Endothelial cell of umbilical vein (primary cell): Measurements from ENCODE around the gene KIF19. TPM values are rescaled to one million over a fixed set of nuclear protein-coding genes. Genes with fewer than 3 reads are reported as not detected.

ENCODE experiments used
- BruUV-seq: library from RNA; stranded (reverse); fragments of 400-500 nt; replicated peaks from 2 replicates; lab custom pipeline; 2021; lab: Mats Ljungman, UMichigan
- CTCF ChIA-PET: fragments of 300-600, 350-600 bp; sonication (Branson Sonifier 250); formaldehyde crosslinking; loops from one replicate; lab custom pipeline; 2021; ENCODE audit warnings: antibody characterized with exemption, inconsistent platforms; lab: Charles Lee
- POLR2A ChIA-PET: fragments of 300-600, 350-600 bp; sonication (Branson Sonifier 250); formaldehyde crosslinking; loops from one replicate; lab custom pipeline; 2021; ENCODE audit warnings: antibody characterized with exemption, inconsistent platforms; lab: Charles Lee
- DNase-seq: peaks from one replicate; pipeline ENCODE4 v3.0.0-alpha.2; 2011; ENCODE audit warnings: low read depth, low spot score
- FAIRE-seq: peaks from 2 replicates; lab custom pipeline; 2011; peaks lifted over from hg19 to GRCh38; lab: Jason Lieb, UNC
- H2AFZ ChIP-seq: 2 replicates; pipeline ENCODE4 v1.6.0; 2012; ENCODE audit warnings: low read depth, low read length, control low read depth, inconsistent platforms
- H3K27ac ChIP-seq: 2 replicates; pipeline ENCODE4 v1.5.1; 2011; ENCODE audit warnings: low read depth, mild to moderate bottlenecking, control low read depth, low read length, moderate library complexity; ENCODE audit not compliant: insufficient read depth
- H3K27me3 ChIP-seq, 2 experiments: 2 replicates each; pipeline versions ENCODE4 v1.6.0 to v1.6.1; 2011; ENCODE audit warnings: low read length in 2 of 2, mixed read lengths in 1 of 2; ENCODE audit not compliant: control insufficient read depth in 2 of 2, insufficient read depth in 2 of 2
- H3K36me3 ChIP-seq, 2 experiments: 2 replicates in 1 of 2; 3 replicates in 1 of 2; pipeline ENCODE4 v1.5.1; 2011; ENCODE audit warnings: low read length in 2 of 2, mild to moderate bottlenecking in 1 of 2, moderate library complexity in 1 of 2; ENCODE audit not compliant: control insufficient read depth in 2 of 2, insufficient read depth in 2 of 2; ENCODE audit errors: extremely low read depth in 1 of 2
- H3K4me1 ChIP-seq: 3 replicates; pipeline ENCODE4 v1.5.1; 2011; ENCODE audit warnings: mild to moderate bottlenecking, low read length; ENCODE audit not compliant: control insufficient read depth, insufficient read depth; ENCODE audit errors: extremely low read depth
- H3K4me2 ChIP-seq: 2 replicates; pipeline ENCODE4 v1.6.1; 2011; ENCODE audit warnings: low read length, control low read depth, mixed read lengths; ENCODE audit not compliant: insufficient read depth
- H3K4me3 ChIP-seq, 3 experiments: fragments of 200-600 bp in 1 of 3; sonication (generic), shearing (Covaris generic) in 1 of 3; replicated peaks in 1 of 3; 2 replicates each; pipeline ENCODE4 v1.5.1; 2011 to 2016; ENCODE audit warnings: control low read depth in 3 of 3, low read length in 3 of 3, mild to moderate bottlenecking in 2 of 3, inconsistent platforms in 1 of 3, low read depth in 1 of 3, moderate library complexity in 1 of 3; ENCODE audit not compliant: insufficient read depth in 1 of 3
- H3K79me2 ChIP-seq: 2 replicates; pipeline ENCODE4 v1.6.0; 2012; ENCODE audit warnings: low read length, inconsistent platforms; ENCODE audit not compliant: control insufficient read depth, insufficient read depth
- H3K9ac ChIP-seq: replicated peaks from 2 replicates; pipeline ENCODE3; 2011; ENCODE audit warnings: low read length, control low read depth; ENCODE audit not compliant: insufficient read depth; ENCODE audit errors: extremely low read depth
- H3K9me1 ChIP-seq: replicated peaks from 3 replicates; pipeline ENCODE4 v1.6.0; 2011; ENCODE audit warnings: mild to moderate bottlenecking, low read length; ENCODE audit not compliant: control insufficient read depth, insufficient read depth; ENCODE audit errors: extremely low read depth
- H3K9me3 ChIP-seq: replicated peaks from 2 replicates; pipeline ENCODE4 v1.5.1; 2012; ENCODE audit warnings: low read length, inconsistent platforms; ENCODE audit not compliant: control insufficient read depth, insufficient read depth
- H4K20me1 ChIP-seq: replicated peaks from 2 replicates; pipeline ENCODE3; 2011; ENCODE audit warnings: mild to moderate bottlenecking, low read length; ENCODE audit not compliant: control insufficient read depth, insufficient read depth; ENCODE audit errors: extremely low read depth
- EZH2 ChIP-seq: IDR thresholded peaks from 2 replicates; pipeline ENCODE4 v1.6.1; 2012; ENCODE audit warnings: borderline replicate concordance, low read depth, mild to moderate bottlenecking, moderate library complexity, low read length, inconsistent platforms; ENCODE audit not compliant: severe bottlenecking
- FOS ChIP-seq: IDR thresholded peaks from 2 replicates; pipeline ENCODE4 v1.6.1; 2011; ENCODE audit warnings: mild to moderate bottlenecking, low read length, moderate library complexity, borderline replicate concordance; ENCODE audit not compliant: insufficient read depth
- GATA2 ChIP-seq: IDR thresholded peaks from 2 replicates; pipeline ENCODE4 v1.7.0; 2011; ENCODE audit warnings: low read depth, mild to moderate bottlenecking, moderate library complexity, mixed read lengths, low read length; ENCODE audit not compliant: insufficient read length, insufficient read depth
- MYC ChIP-seq: IDR thresholded peaks from one replicate; pipeline ENCODE4 v1.6.1; 2011; ENCODE audit warnings: mild to moderate bottlenecking, low read depth, low read length
- POLR2A ChIP-seq: IDR thresholded peaks from 2 replicates; pipeline ENCODE4 v1.6.1; 2012; ENCODE audit warnings: low read depth, mild to moderate bottlenecking, control low read depth, low read length
- dilution Hi-C: fragments of 300-500 bp; cut with MboI; formaldehyde crosslinking; loops from one replicate; pipeline ENCODE4 v1.15.0; 2019; ENCODE audit warnings: low sequenced_read_pairs; ENCODE audit not compliant: extremely low pct_ligation_motif_present
- intact Hi-C: fragments of 100-400 bp; cut with micrococcal nuclease; formaldehyde crosslinking; loops from one replicate; pipeline ENCODE4 v1.10.0; 2022
- polyA plus RNA-seq, 4 experiments: library from polyadenylated mRNA; depleted of rRNA in 3 of 4; stranded (reverse) in 3 of 4; unstranded in 1 of 4; fragments of >200 nt; gene quantifications; 2 replicates each; pipeline versions ENCODE4 v1.2.1 to v1.2.3, GENCODE V29; 2011 to 2012; ENCODE audit warnings: missing spikeins in 1 of 4
- total RNA-seq: library from RNA; stranded (reverse); gene quantifications from 2 replicates; pipeline ENCODE4 v1.2.3, GENCODE V29; 2021
- TF ChIP-seq, protein P1 (sequence below), 2 donors: IDR thresholded peaks; 1 replicate in 1 of 2; 2 replicates in 1 of 2; pipeline ENCODE4 v1.5.1; 2011; ENCODE audit warnings: low read length in 2 of 2, mild to moderate bottlenecking in 2 of 2, moderate library complexity in 2 of 2, control low read depth in 1 of 2, inconsistent platforms in 1 of 2, low read depth in 1 of 2; ENCODE audit not compliant: insufficient read depth in 1 of 2; ENCODE audit errors: extremely low read depth in 1 of 2
- TF ChIP-seq, protein P2 (sequence below): IDR thresholded peaks from 2 replicates; pipeline ENCODE4 v1.6.1; 2011; ENCODE audit not compliant: insufficient read depth, insufficient read length

Gene KIF19
- total and polyA plus RNA-seq, 2 donors (not counting 3 experiments of a cell fraction or from before 2014, with no cell fraction given) = 0.10 to 0.84 TPM

DNA sequence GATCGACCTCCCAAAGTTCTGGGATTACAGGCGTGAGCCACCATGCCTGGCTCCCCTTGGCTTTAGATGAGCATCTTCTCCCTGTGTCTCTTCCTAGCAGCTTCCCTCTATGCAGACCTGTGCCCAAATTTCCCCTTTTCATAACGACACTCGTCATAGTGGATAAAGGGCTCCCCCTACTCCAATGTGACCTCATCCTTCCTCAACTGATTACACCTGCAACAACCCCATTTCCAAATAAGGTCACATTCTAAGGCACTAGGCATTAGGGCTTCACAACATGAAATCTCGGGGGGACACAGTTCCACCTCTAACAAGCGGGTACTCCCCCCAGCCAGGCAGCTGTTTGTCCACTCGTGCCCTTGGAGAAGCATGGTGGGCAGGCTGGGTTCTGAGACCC lies 10.3 kb downstream of the KIF19 start:
- Histone ChIP-seq H3K79me2 (no peaks in the 10 kb centered on the region), H3K36me3 (no peaks in the 10 kb centered on the region), H4K20me1 (no peaks in the 10 kb centered on the region), H3K4me3 (no peak overlapping the region), H3K9ac (no peak overlapping the region), H3K9me3 (no peaks in the 10 kb centered on the region), H3K4me1 (no peaks in the 10 kb centered on the region), H3K4me2 (no peak overlapping the region), H3K27me3 (no peaks in the 10 kb centered on the region), H2AFZ (no peak overlapping the region), H3K27ac (no peak overlapping the region), H3K9me1 (no peaks in the 10 kb centered on the region)
- ChIA-PET CTCF (interaction anchor here (1.4 kb wide), 1 partner anchor 123 kb away, joined by 3 read pairs; the partner anchor contains the start of gene TTYH2), POLR2A (no interaction called here)
- DNase-seq (no peak), FAIRE-seq (no peak)
- intact Hi-C loops (no loop called here), dilution Hi-C loops (no loop called here)
- TF ChIP-seq EZH2 = no peak
- no peak for TF ChIP-seq GATA2
- TF ChIP-seq POLR2A = no peak
- no peak for TF ChIP-seq FOS
- TF ChIP-seq MYC = no peak
- TF ChIP-seq, protein P1, sequence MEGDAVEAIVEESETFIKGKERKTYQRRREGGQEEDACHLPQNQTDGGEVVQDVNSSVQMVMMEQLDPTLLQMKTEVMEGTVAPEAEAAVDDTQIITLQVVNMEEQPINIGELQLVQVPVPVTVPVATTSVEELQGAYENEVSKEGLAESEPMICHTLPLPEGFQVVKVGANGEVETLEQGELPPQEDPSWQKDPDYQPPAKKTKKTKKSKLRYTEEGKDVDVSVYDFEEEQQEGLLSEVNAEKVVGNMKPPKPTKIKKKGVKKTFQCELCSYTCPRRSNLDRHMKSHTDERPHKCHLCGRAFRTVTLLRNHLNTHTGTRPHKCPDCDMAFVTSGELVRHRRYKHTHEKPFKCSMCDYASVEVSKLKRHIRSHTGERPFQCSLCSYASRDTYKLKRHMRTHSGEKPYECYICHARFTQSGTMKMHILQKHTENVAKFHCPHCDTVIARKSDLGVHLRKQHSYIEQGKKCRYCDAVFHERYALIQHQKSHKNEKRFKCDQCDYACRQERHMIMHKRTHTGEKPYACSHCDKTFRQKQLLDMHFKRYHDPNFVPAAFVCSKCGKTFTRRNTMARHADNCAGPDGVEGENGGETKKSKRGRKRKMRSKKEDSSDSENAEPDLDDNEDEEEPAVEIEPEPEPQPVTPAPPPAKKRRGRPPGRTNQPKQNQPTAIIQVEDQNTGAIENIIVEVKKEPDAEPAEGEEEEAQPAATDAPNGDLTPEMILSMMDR (IDR thresholded peaks at IDR 0.05; ENCODE audit: extremely low read depth in 1 of 2, insufficient read depth in 1 of 2, low read depth in 1 of 2, low read length in 2 of 2) = no peak
- TF ChIP-seq, protein P2, sequence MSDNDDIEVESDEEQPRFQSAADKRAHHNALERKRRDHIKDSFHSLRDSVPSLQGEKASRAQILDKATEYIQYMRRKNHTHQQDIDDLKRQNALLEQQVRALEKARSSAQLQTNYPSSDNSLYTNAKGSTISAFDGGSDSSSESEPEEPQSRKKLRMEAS = no peak
- no TSS peak for BruUV-seq
